Activated CD8-positive, alpha-beta T cell treated with anti-CD3 and anti-CD28 coated beads, Interleukin-2, amount 10 ng/mL, durations not matched to agents 7 days and 5 days (primary cell): ENCODE results near the gene HSF5. TPM values are rescaled to one million over a fixed set of nuclear protein-coding genes. Genes with fewer than 3 reads are reported as not detected.

Source experiments
- ATAC-seq: fragments of 150-1000 bp; cut with Tn5 transposase; one replicate; pipeline ENCODE4 v1.10.0; 2021; ENCODE audit warnings: moderate library complexity
- CTCF ChIA-PET: fragments of 350-600 bp; sonication (Branson Sonifier 250); formaldehyde crosslinking; loops from one replicate; lab custom pipeline; 2021; ENCODE audit warnings: antibody characterized with exemption; lab: Charles Lee
- POLR2A ChIA-PET: fragments of 350-600 bp; sonication (Branson Sonifier 250); formaldehyde crosslinking; loops from one replicate; lab custom pipeline; 2021; ENCODE audit warnings: antibody characterized with exemption; lab: Charles Lee
- DNase-seq: peaks from one replicate; pipeline ENCODE4 v3.0.0-alpha.2; 2020
- H3K27ac Mint-ChIP-seq: one replicate; pipeline ENCODE4 v1.8.0; 2021; ENCODE audit warnings: mild to moderate bottlenecking, mixed read lengths
- H3K27me3 Mint-ChIP-seq: one replicate; pipeline ENCODE4 v1.8.0; 2021; ENCODE audit warnings: low read depth, mixed read lengths
- H3K36me3 Mint-ChIP-seq: one replicate; pipeline ENCODE4 v1.8.0; 2021; ENCODE audit warnings: low read depth, mixed read lengths
- H3K4me1 Mint-ChIP-seq: one replicate; pipeline ENCODE4 v1.8.0; 2021; ENCODE audit warnings: low read depth, mixed read lengths
- H3K4me3 Mint-ChIP-seq: one replicate; pipeline ENCODE4 v1.8.0; 2021; ENCODE audit warnings: mild to moderate bottlenecking, mixed read lengths
- H3K9me3 Mint-ChIP-seq: one replicate; pipeline ENCODE4 v1.8.0; 2022; ENCODE audit warnings: mixed read lengths; ENCODE audit not compliant: insufficient read depth
- total RNA-seq, 2 experiments: library from RNA; stranded (reverse); gene quantifications; one replicate each; pipeline ENCODE4 v1.2.3, GENCODE V29; 2021

HSF5 gene
- total RNA-seq, 2 experiments from 2014 or later = 0.08 to 0.18 TPM

DNA sequence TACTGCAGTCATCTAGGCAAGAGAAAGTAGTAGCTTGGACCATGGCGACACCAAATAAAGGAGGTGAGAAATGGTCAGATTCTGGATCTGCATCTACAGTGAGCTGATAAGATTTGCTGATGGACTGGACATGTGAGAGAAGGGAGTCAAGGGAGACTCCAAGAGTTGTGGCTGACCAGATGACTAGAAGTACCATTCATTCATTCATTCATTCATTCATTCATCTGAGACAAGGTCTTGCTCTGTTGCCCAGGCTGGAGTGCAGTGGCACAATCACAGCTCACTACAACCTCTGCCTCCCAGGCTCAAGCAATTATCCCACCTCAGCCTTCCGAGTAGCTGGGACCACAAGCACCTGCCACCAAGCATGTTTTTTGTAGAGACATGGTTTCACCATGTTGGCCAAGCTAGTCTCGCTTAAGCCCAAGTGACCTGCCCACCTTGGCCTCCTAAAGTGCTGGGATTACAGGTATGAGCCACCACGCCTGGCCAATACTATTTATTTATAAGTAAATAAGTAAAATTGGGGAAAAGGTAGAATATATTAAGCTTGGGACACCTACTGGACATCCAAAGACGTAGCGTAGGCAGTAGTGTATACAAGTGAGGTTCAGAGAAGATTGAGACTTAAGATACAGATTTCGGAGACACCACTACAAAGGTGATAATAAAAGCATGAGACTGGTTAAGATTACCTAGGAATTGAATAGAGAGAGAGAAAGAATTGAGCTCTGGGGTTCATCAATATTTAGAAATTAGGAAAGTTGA is 55.2 kb downstream of the HSF5 start:
- ChIA-PET POLR2A (interaction anchor here (0.6 kb wide), 1 partner anchor 15 kb away, joined by 3 read pairs; no protein-coding TSS in a partner anchor), CTCF (interaction anchor here (0.8 to 8.7 kb wide), 9 partner anchors 10 to 233 kb away, joined by 3 to 57 read pairs (median 3); partner anchors contain the start of gene RNF43)
- H3K36me3 Mint-ChIP-seq = no peaks in the 10 kb centered on the region
- H3K9me3 Mint-ChIP-seq = no peaks in the 10 kb centered on the region
- H3K4me3 Mint-ChIP-seq = no peak overlapping the region
- ATAC-seq (no peak), DNase-seq (no peak)
- peaks cover 2% of the 10 kb centered on the region for H3K27me3 Mint-ChIP-seq
- no peak overlapping the region for H3K27ac Mint-ChIP-seq
- no peaks in the 10 kb centered on the region for H3K4me1 Mint-ChIP-seq

DNA sequence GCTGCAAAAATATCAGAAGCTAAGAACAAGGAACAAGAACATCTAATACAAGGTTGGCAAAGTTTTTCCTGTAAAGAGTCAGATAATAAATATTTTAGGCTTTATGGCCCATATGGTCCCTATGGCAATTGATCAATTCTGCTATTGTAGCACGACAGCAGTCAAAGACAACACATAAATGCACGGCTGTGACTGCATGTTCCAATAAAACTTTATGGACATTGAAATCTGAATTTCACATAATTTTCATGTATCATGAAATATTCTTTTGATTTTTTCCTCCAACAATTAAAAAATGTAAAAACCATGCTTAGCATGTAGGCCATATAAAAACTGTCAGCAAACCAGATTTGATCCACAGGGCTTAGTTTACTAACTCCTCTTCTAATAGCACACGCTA is 60.4 kb downstream of the HSF5 start:
- DNase-seq (no peak), ATAC-seq (no peak)
- Mint-ChIP-seq H3K27me3 (peaks cover 2% of the 10 kb centered on the region), H3K4me3 (no peak overlapping the region), H3K4me1 (no peaks in the 10 kb centered on the region), H3K36me3 (no peaks in the 10 kb centered on the region), H3K9me3 (no peaks in the 10 kb centered on the region), H3K27ac (no peak overlapping the region)
- POLR2A ChIA-PET = no interaction called here
- CTCF ChIA-PET = interaction anchor here (0.6 to 3.0 kb wide), 3 partner anchors 10 to 111 kb away, joined by 5 to 14 read pairs (median 5); partner anchors contain the start of gene RNF43

DNA sequence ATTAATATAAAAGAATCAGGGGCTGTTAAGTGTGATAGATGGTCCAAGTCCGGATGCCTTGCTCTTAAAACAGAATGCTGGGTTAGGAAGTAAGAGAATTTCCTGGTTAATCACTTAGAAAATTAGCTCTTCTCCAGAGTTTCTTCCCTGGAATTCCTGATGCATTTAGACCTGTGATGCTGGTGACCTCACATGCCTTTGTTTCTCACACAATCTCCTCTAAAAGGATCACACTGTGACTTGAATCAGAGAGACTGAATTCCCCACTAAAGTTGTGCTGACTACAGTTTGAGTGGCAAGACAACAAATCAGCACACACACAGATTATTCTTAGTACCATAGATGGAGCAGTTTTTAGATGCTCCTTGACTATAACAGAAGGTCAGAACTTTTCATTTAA is 66.5 kb downstream of the HSF5 start:
- Mint-ChIP-seq H3K4me1 (peaks cover 19% of the 10 kb centered on the region), H3K36me3 (no peaks in the 10 kb centered on the region), H3K9me3 (no peaks in the 10 kb centered on the region), H3K4me3 (no peak overlapping the region), H3K27me3 (no peaks in the 10 kb centered on the region), H3K27ac (no peak overlapping the region)
- POLR2A ChIA-PET = no interaction called here
- CTCF ChIA-PET = interaction anchor here (3.4 kb wide), 1 partner anchor 104 kb away, joined by 23 read pairs; no protein-coding TSS in a partner anchor
- ATAC-seq (no peak), DNase-seq (no peak)

DNA sequence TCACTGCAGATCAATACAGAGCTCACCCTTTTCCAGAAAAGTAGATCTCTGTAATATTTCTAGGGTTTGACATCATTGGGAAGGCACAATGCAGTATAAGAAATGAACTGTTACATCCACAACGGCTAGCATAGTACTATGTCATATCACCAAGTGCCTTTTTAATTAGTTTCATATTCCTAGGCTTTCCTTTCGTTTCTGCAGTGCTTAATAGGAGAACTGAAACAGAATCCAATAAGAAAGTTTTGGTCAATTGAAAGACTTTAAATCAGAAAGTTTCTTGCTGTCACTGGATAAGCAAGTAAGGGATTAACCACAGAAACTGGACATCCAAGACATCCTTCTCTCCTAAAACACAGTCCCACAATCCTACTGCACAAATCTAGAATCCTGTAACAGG is 67.4 kb downstream of the HSF5 start:
- H3K36me3 Mint-ChIP-seq = no peaks in the 10 kb centered on the region
- no peaks in the 10 kb centered on the region for H3K27me3 Mint-ChIP-seq
- DNase-seq = no peak
- H3K4me3 Mint-ChIP-seq = no peak overlapping the region
- no peaks in the 10 kb centered on the region for H3K9me3 Mint-ChIP-seq
- POLR2A ChIA-PET = interaction anchor here (1.2 to 2.0 kb wide), 2 partner anchors 77 to 89 kb away, joined by 4 to 9 read pairs; no protein-coding TSS in a partner anchor
- peaks cover 19% of the 10 kb centered on the region for H3K4me1 Mint-ChIP-seq
- ATAC-seq = no peak
- CTCF ChIA-PET = interaction anchor here (0.9 to 3.4 kb wide), 7 partner anchors 12 to 171 kb away, joined by 3 to 23 read pairs (median 3); no protein-coding TSS in a partner anchor
- H3K27ac Mint-ChIP-seq = no peak overlapping the region

DNA sequence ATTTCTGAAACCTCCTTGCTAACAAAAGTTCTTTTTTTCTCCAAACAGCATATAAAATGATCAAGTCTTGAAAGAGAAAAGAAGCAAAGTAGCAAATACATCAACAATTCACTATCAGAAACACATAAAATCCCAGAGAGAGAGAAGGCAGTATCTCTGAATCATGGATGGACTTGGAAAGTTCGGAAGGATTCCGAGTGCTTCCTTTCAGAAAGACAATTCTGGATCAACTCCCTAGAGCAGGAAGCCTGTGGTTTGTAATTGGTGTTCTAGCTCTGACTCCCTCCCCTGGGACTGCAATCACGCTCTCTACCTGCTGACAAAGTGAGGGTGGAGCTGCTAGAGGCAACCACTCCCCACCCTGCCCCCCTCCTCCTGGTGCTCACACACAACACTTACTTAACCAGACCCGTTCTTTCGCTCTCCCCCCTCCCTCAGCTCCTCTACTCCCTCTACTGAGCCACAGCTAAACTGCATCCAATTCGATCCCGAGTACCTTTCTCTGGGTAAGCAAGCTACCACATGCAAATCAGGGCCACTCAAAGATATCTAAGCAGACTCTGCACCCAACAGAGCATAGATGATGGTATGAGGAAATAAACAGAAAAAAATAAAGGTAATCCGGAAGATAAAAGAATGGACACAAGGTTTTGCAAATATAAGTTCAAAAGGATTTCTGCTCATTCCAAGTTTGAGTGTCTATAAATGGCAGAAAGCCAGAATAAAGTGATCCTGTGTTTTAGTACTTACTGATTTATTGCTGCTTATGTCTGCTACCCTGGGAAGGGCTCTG is 70.7 kb downstream of the HSF5 start, which contains the start of gene RNF43:
Gene RNF43 (minus strand): TSS at position 235 of the 793 bp plus-strand sequence. CDS start 1,957 bp downstream, outside the sequence.
- DNase-seq (peak; percentile 91), ATAC-seq (peak; percentile 99)
- Mint-ChIP-seq H3K4me3 (no peak within 1 kb of the TSS), H3K27ac (no peak within 1 kb of the TSS), H3K9me3 (no peaks in the 10 kb centered on the region), H3K36me3 (no peaks in the 10 kb centered on the region), H3K27me3 (no peaks in the 10 kb centered on the region), H3K4me1 (peaks cover 21% of the 10 kb centered on the region)
- ChIA-PET CTCF (interaction anchor here (0.6 to 5.9 kb wide), 51 partner anchors 8 to 945 kb away, joined by 3 to 135 read pairs (median 4); partner anchors contain the start of genes HSF5 and SUPT4H1), POLR2A (interaction anchor here (0.6 to 4.3 kb wide), 16 partner anchors 15 to 100 kb away, joined by 3 to 44 read pairs (median 5); partner anchors contain the start of genes SUPT4H1 and TSPOAP1)

DNA sequence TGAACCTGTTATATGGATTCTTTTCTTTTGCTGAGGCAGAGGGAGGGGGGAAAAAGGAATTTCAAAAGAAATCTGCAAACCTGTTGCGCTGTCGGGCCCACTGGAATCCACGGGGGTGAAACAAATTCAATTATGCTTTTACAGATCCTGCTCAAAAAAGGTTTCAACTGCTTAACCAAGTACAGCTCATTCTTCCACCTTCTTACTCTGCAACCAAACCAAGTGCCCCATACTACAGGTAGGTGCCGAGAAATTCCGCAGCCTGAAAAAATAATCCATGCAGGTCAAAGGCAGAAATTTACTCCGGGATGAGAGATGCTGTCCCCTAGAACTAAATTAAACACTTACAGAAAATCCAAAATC is 71.3 kb downstream of the HSF5 start:
- POLR2A ChIA-PET = interaction anchor here (1.0 to 4.3 kb wide), 12 partner anchors 46 to 100 kb away, joined by 3 to 44 read pairs (median 6); partner anchors contain the start of genes SUPT4H1 and TSPOAP1

DNA sequence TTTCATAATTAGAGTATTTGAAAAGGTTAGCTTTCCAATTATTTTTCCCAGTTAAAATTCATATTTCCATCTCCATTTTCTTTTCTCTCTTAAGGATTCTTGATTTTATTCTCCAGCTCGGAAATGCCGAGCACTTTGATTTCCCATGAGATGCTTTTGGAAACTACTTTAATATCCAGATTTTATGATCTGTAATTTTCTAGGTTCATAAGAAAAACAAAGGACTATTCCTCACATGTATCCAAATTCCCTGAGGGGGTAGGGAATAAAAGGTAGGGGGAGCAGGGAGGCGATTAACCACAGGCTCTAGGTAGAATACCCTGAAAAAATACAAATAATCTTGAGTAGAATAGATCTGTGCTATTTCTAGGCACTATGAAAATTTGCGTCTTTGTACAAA is 71.8 kb downstream of the HSF5 start:
- Mint-ChIP-seq H3K27ac (no peak overlapping the region), H3K36me3 (no peaks in the 10 kb centered on the region), H3K4me1 (peaks cover 21% of the 10 kb centered on the region), H3K4me3 (no peak overlapping the region), H3K9me3 (no peaks in the 10 kb centered on the region), H3K27me3 (no peaks in the 10 kb centered on the region)
- ChIA-PET POLR2A (interaction anchor here (1.4 to 4.3 kb wide), 6 partner anchors 47 to 99 kb away, joined by 5 to 44 read pairs (median 8); partner anchors contain the start of gene SUPT4H1), CTCF (interaction anchor here (1.0 to 5.9 kb wide), 15 partner anchors 9 to 216 kb away, joined by 3 to 135 read pairs (median 10); partner anchors contain the start of gene SUPT4H1)
- ATAC-seq (no peak), DNase-seq (no peak)

More for the DNA sequence above, 71.3 kb downstream of the HSF5 start:
- Mint-ChIP-seq H3K36me3 (no peaks in the 10 kb centered on the region), H3K4me1 (peaks cover 21% of the 10 kb centered on the region), H3K27me3 (no peaks in the 10 kb centered on the region), H3K27ac (no peak overlapping the region), H3K9me3 (no peaks in the 10 kb centered on the region), H3K4me3 (no peak overlapping the region)
- CTCF ChIA-PET = interaction anchor here (0.6 to 5.9 kb wide), 42 partner anchors 9 to 217 kb away, joined by 3 to 135 read pairs (median 5); partner anchors contain the start of genes HSF5 and SUPT4H1
- ATAC-seq (no peak), DNase-seq (no peak)

DNA sequence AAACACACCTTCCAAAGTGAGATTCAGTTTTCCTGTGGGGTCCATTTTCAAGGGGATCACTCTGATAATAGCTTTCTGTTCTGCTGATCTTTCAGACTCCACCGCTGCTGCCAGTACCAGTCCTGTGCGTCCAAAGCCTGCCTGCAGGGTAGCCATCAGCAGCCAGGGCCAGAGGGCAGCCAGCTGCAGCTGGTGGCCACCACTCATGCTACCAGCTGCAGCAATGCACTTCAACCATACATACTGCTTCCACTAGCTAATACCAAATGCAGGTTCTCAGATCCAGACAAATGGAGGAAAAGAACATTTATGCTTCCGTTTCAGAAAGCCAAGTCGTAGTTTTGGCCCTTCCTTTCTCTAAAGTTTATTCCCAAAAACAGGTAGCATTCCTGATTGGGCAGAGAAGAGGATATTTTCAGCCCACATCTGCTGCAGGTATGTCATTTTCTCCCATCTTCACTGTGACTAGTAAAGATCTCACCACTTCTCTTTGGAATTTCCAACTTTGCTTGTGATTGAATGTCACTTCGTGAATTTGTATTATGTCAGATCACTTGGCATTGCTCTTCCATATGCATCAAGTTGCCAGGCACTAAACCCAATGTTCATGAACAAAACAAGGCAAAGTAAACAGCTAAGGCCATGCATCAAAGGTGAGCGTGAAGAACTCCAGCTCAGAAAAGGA is 72.7 kb downstream of the HSF5 start:
- no peaks in the 10 kb centered on the region for H3K27me3 Mint-ChIP-seq
- ChIA-PET POLR2A (interaction anchor here (0.6 to 4.3 kb wide), 5 partner anchors 25 to 88 kb away, joined by 3 to 44 read pairs (median 3); partner anchors contain the start of gene SUPT4H1), CTCF (interaction anchor here (1.0 to 5.9 kb wide), 12 partner anchors 8 to 166 kb away, joined by 3 to 135 read pairs (median 10); partner anchors contain the start of gene SUPT4H1)
- no peak overlapping the region for H3K27ac Mint-ChIP-seq
- no peak overlapping the region for H3K4me3 Mint-ChIP-seq
- no peak for DNase-seq
- peaks cover 21% of the 10 kb centered on the region for H3K4me1 Mint-ChIP-seq
- no peaks in the 10 kb centered on the region for H3K9me3 Mint-ChIP-seq
- ATAC-seq = no peak
- H3K36me3 Mint-ChIP-seq = no peaks in the 10 kb centered on the region

DNA sequence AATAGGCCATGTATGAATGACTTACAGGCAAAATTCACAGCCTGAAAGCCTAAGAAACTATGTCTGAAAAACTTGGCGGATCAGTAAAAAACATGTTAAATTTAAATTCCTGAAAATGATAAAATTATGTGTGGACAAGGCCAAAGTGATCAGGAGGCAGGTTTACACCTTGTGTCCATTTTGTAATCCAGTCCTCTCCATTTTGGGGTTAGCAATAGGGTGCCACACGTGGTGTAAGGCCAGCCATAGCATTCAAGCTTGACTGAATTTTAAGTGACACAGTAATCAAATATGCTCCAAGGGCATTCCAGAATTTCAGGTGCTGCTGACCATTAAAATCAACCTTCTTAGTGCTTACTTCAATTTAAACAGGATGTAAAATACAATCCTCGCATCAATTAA is 73.6 kb downstream of the HSF5 start:
- ChIA-PET CTCF (interaction anchor here (1.0 to 5.9 kb wide), 5 partner anchors 70 to 167 kb away, joined by 3 to 135 read pairs (median 8); no protein-coding TSS in a partner anchor), POLR2A (interaction anchor here (0.6 to 4.3 kb wide), 6 partner anchors 61 to 87 kb away, joined by 3 to 44 read pairs (median 4); partner anchors contain the start of gene SUPT4H1)
- H3K4me1 Mint-ChIP-seq = peaks cover 21% of the 10 kb centered on the region
- no peak overlapping the region for H3K27ac Mint-ChIP-seq
- no peaks in the 10 kb centered on the region for H3K27me3 Mint-ChIP-seq
- ATAC-seq = no peak
- DNase-seq = no peak
- no peaks in the 10 kb centered on the region for H3K9me3 Mint-ChIP-seq
- H3K36me3 Mint-ChIP-seq = no peaks in the 10 kb centered on the region
- no peak overlapping the region for H3K4me3 Mint-ChIP-seq

DNA sequence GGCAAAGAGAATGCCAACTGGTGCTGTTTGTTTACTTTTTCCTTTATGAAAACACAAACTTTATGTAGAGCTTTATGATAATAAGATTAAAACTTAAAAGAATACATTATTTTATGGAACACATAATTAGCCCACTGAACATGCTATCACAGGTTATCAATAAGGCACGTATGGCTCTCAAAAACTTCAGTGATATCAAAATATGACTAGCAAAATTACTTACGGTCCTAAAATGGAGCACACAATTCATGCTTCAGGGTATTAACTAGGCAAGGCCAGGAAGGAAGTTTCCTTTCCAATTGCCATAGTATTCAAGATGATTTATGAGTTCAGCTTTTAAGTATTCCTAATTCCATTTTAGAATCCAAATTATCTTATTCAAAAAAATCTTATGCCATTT is 74.5 kb downstream of the HSF5 start:
- Mint-ChIP-seq H3K4me1 (peaks cover 21% of the 10 kb centered on the region), H3K27me3 (no peaks in the 10 kb centered on the region), H3K36me3 (no peaks in the 10 kb centered on the region), H3K4me3 (no peak overlapping the region), H3K27ac (no peak overlapping the region), H3K9me3 (no peaks in the 10 kb centered on the region)
- CTCF ChIA-PET = interaction anchor here (0.6 to 5.9 kb wide), 3 partner anchors 39 to 110 kb away, joined by 3 to 135 read pairs (median 8); no protein-coding TSS in a partner anchor
- ATAC-seq (no peak), DNase-seq (no peak)
- POLR2A ChIA-PET = interaction anchor here (0.6 to 1.7 kb wide), 5 partner anchors 11 to 81 kb away, joined by 3 to 8 read pairs (median 3); no protein-coding TSS in a partner anchor
